Neural cell (in vitro differentiated cells): ENCODE data around the gene NR2F1-AS1. TPM values are rescaled to one million over a fixed set of nuclear protein-coding genes. Genes with fewer than 3 reads are reported as not detected.

Experiments used
- H2AFZ ChIP-seq: fragments of 200-600, 300-800 bp; sonication (generic), shearing (Covaris generic); 2 replicates; pipeline ENCODE4 v1.6.0; 2014; ENCODE audit warnings: low read depth, mild to moderate bottlenecking, antibody characterized with exemption, low read length, moderate library complexity
- H3F3A ChIP-seq: fragments of 200-600 bp; shearing (Covaris generic); 2 replicates; pipeline ENCODE4 v1.6.1; 2016; ENCODE audit warnings: mild to moderate bottlenecking, moderate library complexity, mixed read lengths, antibody characterized with exemption, low read length; ENCODE audit not compliant: insufficient read depth, poor library complexity, severe bottlenecking
- H3K27ac ChIP-seq: fragments of 200-600, 300-800 bp; sonication (generic), shearing (Covaris generic); 2 replicates; pipeline ENCODE4 v1.5.1; 2014; ENCODE audit warnings: mild to moderate bottlenecking, low read length, moderate library complexity
- H3K27me3 ChIP-seq: fragments of 300-800, 200-600 bp; sonication (generic), shearing (Covaris generic); 2 replicates; pipeline ENCODE4 v1.6.0; 2014; ENCODE audit warnings: mild to moderate bottlenecking, low read depth, low read length, moderate library complexity; ENCODE audit not compliant: insufficient read depth
- H3K36me3 ChIP-seq: fragments of 300-800, 200-600 bp; sonication (generic), shearing (Covaris generic); 2 replicates; pipeline ENCODE4 v1.5.1; 2014; ENCODE audit warnings: mild to moderate bottlenecking, antibody characterized with exemption, low read length, moderate library complexity; ENCODE audit not compliant: insufficient read depth
- H3K4me2 ChIP-seq: fragments of 300-800, 200-600 bp; sonication (generic), shearing (Covaris generic); 2 replicates; pipeline ENCODE4 v1.6.0; 2014; ENCODE audit warnings: mild to moderate bottlenecking, low read length
- H3K4me3 ChIP-seq: fragments of 300-800, 200-600 bp; sonication (generic), shearing (Covaris generic); 2 replicates; pipeline ENCODE4 v1.5.1; 2014; ENCODE audit warnings: mild to moderate bottlenecking, low read length, moderate library complexity
- H3K79me2 ChIP-seq: fragments of 200-600 bp; shearing (Covaris generic); replicated peaks from 2 replicates; pipeline ENCODE4 v1.6.0; 2014; ENCODE audit warnings: mild to moderate bottlenecking, low read length, moderate library complexity; ENCODE audit not compliant: insufficient read depth
- H3K9ac ChIP-seq: fragments of 300-800, 200-600 bp; sonication (generic), shearing (Covaris generic); 2 replicates; pipeline ENCODE4 v1.6.1; 2016; ENCODE audit warnings: mild to moderate bottlenecking, low read length, mixed read lengths
- H3K9me2 ChIP-seq: fragments of 200-600 bp; shearing (Covaris generic); 2 replicates; pipeline ENCODE4 v1.6.1; 2016; ENCODE audit warnings: mild to moderate bottlenecking, low read length, mixed read lengths; ENCODE audit not compliant: insufficient read depth
- H3K9me3 ChIP-seq: fragments of 200-600, 300-800 bp; sonication (generic), shearing (Covaris generic); 2 replicates; pipeline ENCODE4 v1.6.1; 2016; ENCODE audit warnings: mild to moderate bottlenecking, mixed run types, low read length, moderate library complexity, mixed read lengths
- H4K20me1 ChIP-seq: fragments of 200-600 bp; shearing (Covaris generic); 2 replicates; pipeline ENCODE4 v1.6.1; 2016; ENCODE audit warnings: mild to moderate bottlenecking, mixed run types; ENCODE audit not compliant: insufficient read depth
- EP300 ChIP-seq: fragments of 450-650 bp; conservative IDR thresholded peaks from 2 replicates; pipeline ENCODE4 v1.6.1; 2014; ENCODE audit warnings: antibody characterized with exemption, mild to moderate bottlenecking, moderate library complexity; ENCODE audit not compliant: poor library complexity, severe bottlenecking
- EZH2 ChIP-seq: fragments of 200-600, 300-800 bp; shearing (Covaris generic), sonication (generic); IDR thresholded peaks from 2 replicates; pipeline ENCODE4 v1.6.1; 2014; ENCODE audit warnings: antibody characterized with exemption, low read length, borderline replicate concordance, mild to moderate bottlenecking; ENCODE audit not compliant: insufficient read depth, poor library complexity, severe bottlenecking
- MXI1 ChIP-seq: fragments of 450-650 bp; conservative IDR thresholded peaks from 2 replicates; pipeline ENCODE4 v1.6.1; 2014; ENCODE audit warnings: antibody characterized with exemption, mild to moderate bottlenecking; ENCODE audit not compliant: poor library complexity, severe bottlenecking
- POLR2AphosphoS5 ChIP-seq: IDR thresholded peaks from 2 replicates; pipeline ENCODE4 v1.6.1; 2012
- RAD21 ChIP-seq: fragments of 450-650 bp; conservative IDR thresholded peaks from 2 replicates; pipeline ENCODE4 v1.6.1; 2014; ENCODE audit warnings: antibody characterized with exemption, mild to moderate bottlenecking, moderate library complexity
- SMC3 ChIP-seq: fragments of 450-650 bp; conservative IDR thresholded peaks from 2 replicates; pipeline ENCODE4 v1.6.1; 2014; ENCODE audit warnings: antibody characterized with exemption, mild to moderate bottlenecking, moderate library complexity; ENCODE audit not compliant: poor library complexity
- TAF1 ChIP-seq: IDR thresholded peaks from 2 replicates; pipeline ENCODE4 v1.6.1; 2012; ENCODE audit warnings: low read depth
- polyA plus RNA-seq: library from polyadenylated mRNA; depleted of rRNA; stranded (reverse); fragments of >200 nt; gene quantifications from 2 replicates; pipeline ENCODE4 v1.2.3, GENCODE V29; 2014
- TF ChIP-seq, protein P1 (sequence below): IDR thresholded peaks from 2 replicates; pipeline ENCODE4 v1.6.1; 2012; ENCODE audit warnings: borderline replicate concordance
- TF ChIP-seq, protein P2 (sequence below): fragments of 450-650 bp; IDR thresholded peaks from 2 replicates; pipeline ENCODE4 v1.5.1; 2014; ENCODE audit warnings: antibody characterized with exemption, mild to moderate bottlenecking, moderate library complexity; ENCODE audit not compliant: poor library complexity, severe bottlenecking

NR2F1-AS1 gene
- polyA plus RNA-seq, 1 donor from 2014 or later = 0.24 TPM

DNA sequence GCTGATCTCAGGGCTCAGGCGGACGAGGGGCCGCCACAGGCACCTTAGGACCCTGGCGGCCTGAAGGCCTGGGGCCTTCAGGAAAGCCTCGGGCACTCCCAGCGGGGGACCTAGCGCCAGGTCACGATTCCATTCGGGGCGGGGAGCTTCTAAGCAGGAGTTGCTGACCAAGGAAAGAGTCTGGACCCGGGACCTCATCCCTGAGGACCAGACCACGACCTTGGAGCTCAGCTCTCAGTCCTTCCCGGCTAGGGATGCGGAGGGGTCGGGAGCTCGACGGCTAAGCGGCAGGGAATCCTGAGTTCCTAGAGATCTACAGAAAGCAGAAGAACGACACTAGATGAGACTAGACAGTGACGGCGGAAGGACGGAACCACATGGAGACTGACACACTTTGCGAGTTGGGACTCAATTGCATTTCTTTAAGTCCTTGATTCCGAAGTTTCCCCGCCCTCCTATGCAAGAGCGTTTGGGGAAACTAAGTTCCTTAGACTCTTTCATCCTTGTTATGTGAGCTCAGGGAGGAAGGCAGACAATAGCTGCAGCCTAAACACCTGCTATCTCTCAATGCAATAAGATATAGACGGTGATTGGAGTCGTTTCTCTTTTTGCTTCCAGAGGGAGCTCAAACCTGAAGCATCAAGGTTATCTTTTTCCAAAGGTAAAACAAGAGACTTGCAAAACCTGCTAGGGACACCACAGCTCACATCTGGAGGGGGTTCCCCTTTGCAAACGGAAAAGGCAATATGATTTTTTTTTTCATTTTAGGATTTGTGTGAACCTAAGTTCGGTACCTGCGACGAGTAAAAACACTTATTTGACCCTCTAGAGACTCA is 9.7 kb downstream of the NR2F1-AS1 start:
- H3K36me3 ChIP-seq = no peaks in the 10 kb centered on the region
- no peaks in the 10 kb centered on the region for H4K20me1 ChIP-seq
- H3K27me3 ChIP-seq = peaks cover 98% of the 10 kb centered on the region
- no peak overlapping the region for H3K4me2 ChIP-seq
- TF ChIP-seq EP300 (no peak), MXI1 (no peak), RAD21 (no peak), EZH2 (no peak), TAF1 (no peak), POLR2AphosphoS5 (no peak), SMC3 (no peak)
- TF ChIP-seq, protein P1, sequence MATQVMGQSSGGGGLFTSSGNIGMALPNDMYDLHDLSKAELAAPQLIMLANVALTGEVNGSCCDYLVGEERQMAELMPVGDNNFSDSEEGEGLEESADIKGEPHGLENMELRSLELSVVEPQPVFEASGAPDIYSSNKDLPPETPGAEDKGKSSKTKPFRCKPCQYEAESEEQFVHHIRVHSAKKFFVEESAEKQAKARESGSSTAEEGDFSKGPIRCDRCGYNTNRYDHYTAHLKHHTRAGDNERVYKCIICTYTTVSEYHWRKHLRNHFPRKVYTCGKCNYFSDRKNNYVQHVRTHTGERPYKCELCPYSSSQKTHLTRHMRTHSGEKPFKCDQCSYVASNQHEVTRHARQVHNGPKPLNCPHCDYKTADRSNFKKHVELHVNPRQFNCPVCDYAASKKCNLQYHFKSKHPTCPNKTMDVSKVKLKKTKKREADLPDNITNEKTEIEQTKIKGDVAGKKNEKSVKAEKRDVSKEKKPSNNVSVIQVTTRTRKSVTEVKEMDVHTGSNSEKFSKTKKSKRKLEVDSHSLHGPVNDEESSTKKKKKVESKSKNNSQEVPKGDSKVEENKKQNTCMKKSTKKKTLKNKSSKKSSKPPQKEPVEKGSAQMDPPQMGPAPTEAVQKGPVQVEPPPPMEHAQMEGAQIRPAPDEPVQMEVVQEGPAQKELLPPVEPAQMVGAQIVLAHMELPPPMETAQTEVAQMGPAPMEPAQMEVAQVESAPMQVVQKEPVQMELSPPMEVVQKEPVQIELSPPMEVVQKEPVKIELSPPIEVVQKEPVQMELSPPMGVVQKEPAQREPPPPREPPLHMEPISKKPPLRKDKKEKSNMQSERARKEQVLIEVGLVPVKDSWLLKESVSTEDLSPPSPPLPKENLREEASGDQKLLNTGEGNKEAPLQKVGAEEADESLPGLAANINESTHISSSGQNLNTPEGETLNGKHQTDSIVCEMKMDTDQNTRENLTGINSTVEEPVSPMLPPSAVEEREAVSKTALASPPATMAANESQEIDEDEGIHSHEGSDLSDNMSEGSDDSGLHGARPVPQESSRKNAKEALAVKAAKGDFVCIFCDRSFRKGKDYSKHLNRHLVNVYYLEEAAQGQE = no peak
- TF ChIP-seq, protein P2, sequence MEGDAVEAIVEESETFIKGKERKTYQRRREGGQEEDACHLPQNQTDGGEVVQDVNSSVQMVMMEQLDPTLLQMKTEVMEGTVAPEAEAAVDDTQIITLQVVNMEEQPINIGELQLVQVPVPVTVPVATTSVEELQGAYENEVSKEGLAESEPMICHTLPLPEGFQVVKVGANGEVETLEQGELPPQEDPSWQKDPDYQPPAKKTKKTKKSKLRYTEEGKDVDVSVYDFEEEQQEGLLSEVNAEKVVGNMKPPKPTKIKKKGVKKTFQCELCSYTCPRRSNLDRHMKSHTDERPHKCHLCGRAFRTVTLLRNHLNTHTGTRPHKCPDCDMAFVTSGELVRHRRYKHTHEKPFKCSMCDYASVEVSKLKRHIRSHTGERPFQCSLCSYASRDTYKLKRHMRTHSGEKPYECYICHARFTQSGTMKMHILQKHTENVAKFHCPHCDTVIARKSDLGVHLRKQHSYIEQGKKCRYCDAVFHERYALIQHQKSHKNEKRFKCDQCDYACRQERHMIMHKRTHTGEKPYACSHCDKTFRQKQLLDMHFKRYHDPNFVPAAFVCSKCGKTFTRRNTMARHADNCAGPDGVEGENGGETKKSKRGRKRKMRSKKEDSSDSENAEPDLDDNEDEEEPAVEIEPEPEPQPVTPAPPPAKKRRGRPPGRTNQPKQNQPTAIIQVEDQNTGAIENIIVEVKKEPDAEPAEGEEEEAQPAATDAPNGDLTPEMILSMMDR = no peak
- no peak overlapping the region for H2AFZ ChIP-seq
- no peaks in the 10 kb centered on the region for H3K9me3 ChIP-seq
- no peaks in the 10 kb centered on the region for H3K79me2 ChIP-seq
- no peaks in the 10 kb centered on the region for H3F3A ChIP-seq
- no peak overlapping the region for H3K27ac ChIP-seq
- H3K9ac ChIP-seq = no peak overlapping the region
- no peaks in the 10 kb centered on the region for H3K9me2 ChIP-seq
- H3K4me3 ChIP-seq = peak overlapping the region; percentile 64

DNA sequence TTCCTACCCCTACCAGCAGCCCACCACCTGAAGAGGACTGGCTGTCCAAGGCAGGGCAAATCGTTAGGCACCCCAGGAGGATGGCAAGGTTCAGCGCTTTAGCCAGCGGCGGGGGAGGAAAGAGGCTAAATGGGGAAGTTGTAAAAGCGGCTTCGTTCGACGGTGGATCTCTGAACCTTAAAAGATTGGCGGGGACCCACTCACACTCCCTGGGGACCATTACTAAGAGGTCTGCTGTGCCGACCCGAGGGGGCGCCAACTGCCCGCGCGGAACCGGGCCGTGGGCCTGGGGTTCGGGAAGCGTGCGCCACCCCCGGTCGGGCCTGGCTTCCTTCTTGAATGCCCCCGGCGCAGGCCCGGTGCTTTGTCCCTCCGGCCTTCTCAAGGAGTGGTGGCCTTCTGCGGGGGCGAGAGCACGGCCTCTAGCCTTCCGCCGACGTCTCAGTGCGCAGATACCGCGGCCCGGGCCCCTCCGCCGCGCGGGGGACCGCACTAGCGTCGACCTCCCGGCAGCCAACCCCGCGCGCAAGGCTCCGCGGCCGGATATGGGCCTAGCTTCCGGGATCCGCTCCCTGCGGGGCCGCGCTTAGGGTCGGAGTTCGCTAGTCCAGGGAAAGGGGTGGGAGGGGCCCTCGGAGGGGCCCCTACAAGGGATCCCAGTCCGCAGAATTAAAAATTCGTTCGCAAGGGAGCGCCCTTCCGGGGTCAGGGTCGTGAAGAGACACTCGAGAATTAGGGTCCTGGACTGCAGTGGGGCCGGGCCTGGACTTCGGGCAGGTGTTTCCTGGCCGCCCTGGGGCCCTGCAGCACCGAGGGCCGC is 10.5 kb downstream of the NR2F1-AS1 start:
- no peaks in the 10 kb centered on the region for H3K79me2 ChIP-seq
- H3K9me2 ChIP-seq = no peaks in the 10 kb centered on the region
- no peaks in the 10 kb centered on the region for H3F3A ChIP-seq
- no peak overlapping the region for H2AFZ ChIP-seq
- H3K4me2 ChIP-seq = no peak overlapping the region
- no peak overlapping the region for H3K4me3 ChIP-seq
- TF ChIP-seq, protein P2 = no peak
- TF ChIP-seq MXI1 = no peak
- no peak for TF ChIP-seq SMC3
- no peak for TF ChIP-seq EP300
- TF ChIP-seq EZH2 = no peak
- no peaks in the 10 kb centered on the region for H3K36me3 ChIP-seq
- H4K20me1 ChIP-seq = no peaks in the 10 kb centered on the region
- peaks cover 92% of the 10 kb centered on the region for H3K27me3 ChIP-seq
- H3K9ac ChIP-seq = no peak overlapping the region
- H3K9me3 ChIP-seq = no peaks in the 10 kb centered on the region
- H3K27ac ChIP-seq = no peak overlapping the region
